HG03575 (cell line): Measurements from ENCODE around the gene LINC00237.

Source experiments
- ATAC-seq: cut with Tn5 transposase; IDR thresholded peaks from one replicate; pipeline ENCODE4 v1.9.1; 2021; ENCODE audit not compliant: unreplicated experiment, insufficient number of reproducible peaks, low FRiP score; ENCODE audit errors: extremely low read depth

Gene LINC00237

GRCh38 chr20:21064924-21065323 lies 41.2 kb downstream of the LINC00237 start:
- no peak for ATAC-seq

DNA sequence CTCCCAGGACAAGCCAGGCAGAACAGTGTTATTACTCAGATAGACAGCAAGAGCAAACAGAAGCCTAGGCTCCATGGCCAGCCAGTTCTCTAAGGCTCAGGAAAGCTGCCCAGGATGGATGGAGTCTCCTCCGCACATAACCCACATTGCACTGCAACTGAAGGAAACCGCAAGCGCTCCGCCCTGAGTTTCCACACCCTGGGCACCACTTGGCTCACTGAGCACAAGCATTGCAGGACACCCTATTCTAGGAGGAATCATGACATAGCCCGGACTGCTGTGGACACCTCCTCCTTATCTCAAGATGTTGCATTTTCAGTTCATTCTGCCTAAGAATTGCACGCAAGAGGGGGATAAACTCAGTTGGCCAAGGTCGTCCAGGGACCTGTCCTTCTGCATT lies 42.9 kb downstream of the LINC00237 start:
- no peak for ATAC-seq

GRCh38 chr20:21053002-21053762 lies 53.0 kb downstream of the LINC00237 start:
- ATAC-seq: no peak

- no peak for ATAC-seq
Observed at GRCh38 chr20:21052686-21053001, 53.5 kb downstream of the LINC00237 start.

DNA sequence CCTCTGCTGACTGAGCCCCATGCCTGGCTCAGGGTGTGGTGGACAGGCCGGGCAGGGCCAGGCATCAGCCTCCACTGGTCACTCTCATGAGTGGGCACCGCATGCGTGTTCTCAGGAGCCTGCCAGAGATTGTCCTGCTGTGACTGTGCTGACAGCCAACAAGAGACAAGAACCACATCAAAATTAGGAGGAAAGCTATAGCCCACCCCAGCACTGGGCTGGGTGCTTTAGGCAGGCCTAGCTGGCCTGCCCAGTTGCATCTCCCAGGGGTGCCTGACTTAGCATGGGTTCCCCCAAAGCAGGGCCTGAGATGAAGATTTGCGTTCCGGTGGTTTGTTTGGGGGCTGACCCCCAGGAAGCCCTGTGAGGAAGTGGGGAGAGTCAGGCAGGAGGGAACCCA lies 53.9 kb downstream of the LINC00237 start:
- ATAC-seq: no peak

DNA sequence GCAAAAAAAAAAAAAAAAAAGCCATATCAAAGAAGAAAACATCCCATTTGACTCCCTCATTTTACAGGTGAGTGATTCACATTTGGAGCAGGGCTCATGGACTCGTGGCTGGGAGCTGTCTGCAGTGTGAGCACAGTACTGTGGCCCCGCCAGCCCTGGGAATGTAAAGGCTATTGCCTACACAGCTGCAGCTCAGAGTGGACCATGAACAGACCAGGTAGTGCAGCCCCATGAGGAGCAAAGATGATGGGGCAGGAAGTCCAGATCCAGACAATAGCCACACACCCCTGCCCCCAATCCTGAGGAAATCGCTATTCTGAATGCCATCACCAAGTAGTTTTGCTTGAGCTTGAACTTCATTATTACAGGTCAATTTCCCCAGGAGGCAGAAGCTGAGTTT lies 55.4 kb downstream of the LINC00237 start:
- ATAC-seq: no peak

- no peak for ATAC-seq
Observed at GRCh38 chr20:21049305-21049828, 56.8 kb downstream of the LINC00237 start.

DNA sequence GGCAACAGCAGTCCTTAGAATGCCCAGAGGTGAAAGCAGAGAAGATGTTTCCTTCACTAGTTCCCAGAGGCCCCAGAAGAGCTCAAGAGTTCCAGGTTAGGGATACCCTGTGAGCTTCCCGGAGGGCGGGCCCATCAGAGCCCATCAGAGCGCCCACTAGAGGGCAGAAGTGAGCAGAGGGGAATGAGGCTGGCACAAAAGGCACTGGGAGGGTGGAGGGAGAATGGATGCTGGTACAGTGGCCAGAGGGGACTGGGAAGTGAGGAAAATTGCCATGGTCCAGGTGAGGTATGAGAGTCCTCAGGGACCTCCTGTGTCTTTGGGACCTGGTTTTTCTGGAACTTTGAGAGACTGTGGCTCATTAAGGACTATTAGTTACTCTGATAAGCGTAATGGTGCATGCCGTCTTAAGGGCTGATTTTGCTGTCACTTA lies 57.3 kb downstream of the LINC00237 start:
- ATAC-seq: no peak

DNA sequence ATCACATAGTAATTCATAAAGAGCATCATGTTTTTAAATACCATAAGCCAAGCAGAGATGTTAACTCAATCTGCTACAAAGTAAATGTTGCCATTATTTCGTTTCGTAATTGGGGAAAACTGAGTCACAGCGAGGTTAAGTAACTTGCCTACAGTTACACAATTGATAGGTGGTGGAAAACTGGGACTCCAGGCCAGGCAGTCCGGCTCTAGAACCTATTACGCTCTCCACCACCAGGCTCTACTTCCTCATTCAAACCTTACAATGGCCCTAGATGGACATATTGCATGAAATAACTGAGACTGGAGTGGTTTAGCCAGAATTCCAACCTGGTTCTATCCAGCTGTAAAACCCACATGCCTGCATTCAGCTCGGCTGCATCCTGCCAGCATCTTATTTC lies 58.2 kb downstream of the LINC00237 start:
- no peak for ATAC-seq

- no peak for ATAC-seq
Observed at GRCh38 chr20:21046413-21047070, 59.6 kb downstream of the LINC00237 start.
